ENCODE data around the gene USO1. TPM values are rescaled to one million over a fixed set of nuclear protein-coding genes. Genes with fewer than 3 reads are reported as not detected.

Gene USO1
- total and polyA plus RNA-seq, 2 of the 13 experiments (the other 11 are each of a cell fraction or from before 2014, with no cell fraction given) = 52.2 to 87.7 TPM

DNA sequence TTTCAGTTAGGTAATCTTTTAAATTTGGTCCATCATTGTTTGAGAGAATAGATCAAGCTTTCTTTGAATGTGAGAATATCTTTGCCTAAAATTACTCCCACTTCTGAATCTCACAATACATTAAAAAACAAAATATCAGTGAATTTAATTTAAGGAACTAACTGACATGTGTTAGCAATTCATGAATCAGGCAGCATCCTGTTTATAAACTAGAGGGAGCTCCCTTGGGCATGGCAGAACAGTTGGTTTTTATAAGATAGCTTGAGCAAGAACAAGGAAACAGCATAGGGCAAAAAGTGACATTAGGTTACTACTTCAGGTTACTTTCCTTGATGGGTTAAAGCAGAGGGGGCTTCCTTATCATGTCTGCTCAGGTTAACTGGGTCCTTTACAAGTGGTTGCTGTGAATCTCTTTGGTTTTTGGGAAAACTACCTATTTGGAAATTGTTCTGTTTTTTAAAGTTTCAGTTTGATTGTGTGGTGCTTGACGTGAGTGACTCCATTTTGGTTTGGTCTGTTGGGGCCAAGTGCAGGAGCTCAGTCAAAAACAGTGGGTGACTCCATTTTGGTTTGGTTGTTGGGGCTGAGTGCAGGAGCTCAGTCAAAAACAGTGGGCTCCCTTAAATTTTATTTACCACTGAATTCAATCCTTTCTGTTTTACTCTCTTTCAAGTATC is 109.9 kb downstream of the USO1 start:
- Histone ChIP-seq H2AFZ (ENCODE audit: low read length) (peak overlapping the region; percentile 34), H3K4me3 (replicated peaks in 1 of 3; ENCODE audit: insufficient read depth in 1 of 3, low read depth in 2 of 3, low read length in 3 of 3) (no peak overlapping the region), H3K9me3 (ENCODE audit: low read length) (no peaks in the 10 kb centered on the region), H3K27me3 (ENCODE audit: control insufficient read depth in 1 of 2, insufficient read depth in 2 of 2, low read length in 2 of 2) (no peaks in the 10 kb centered on the region), H3K79me2 (ENCODE audit: insufficient read depth, low read length) (no peaks in the 10 kb centered on the region), H3K36me3 (replicated peaks in 1 of 2; ENCODE audit: control insufficient read depth in 1 of 2, insufficient read depth in 2 of 2, low read length in 2 of 2) (no peaks in the 10 kb centered on the region), H3K4me1 (ENCODE audit: insufficient read depth, low read length) (peaks cover 18% of the 10 kb centered on the region; the same call in 1 of the 2 replicates), H3K4me2 (ENCODE audit: low read depth, low read length) (no peak overlapping the region), H3K9ac (ENCODE audit: insufficient read depth, low read depth, low read length) (no peak overlapping the region), H3K27ac (ENCODE audit: extremely low read length, insufficient read depth, low read length) (no peak overlapping the region), H4K20me1 (ENCODE audit: insufficient read depth, low read length) (no peaks in the 10 kb centered on the region)
- BruUV-seq (replicated peaks) = no TSS peak
- WGBS (ENCODE audit: low lambda C conversion rate) = 17% methylated on average over 1 of the region's 1 CpG
- intact Hi-C loops (cut with micrococcal nuclease; ENCODE audit: unreplicated experiment) (no loop called here), in situ Hi-C loops (cut with HindIII; ENCODE audit: extremely low pct_ligation_motif_present, low pct_unique_long_range_greater_than_20kb) (no loop called here)
- DNase-seq (ENCODE audit: low spot score) = no peak
- ChIA-PET POLR2A (no interaction called here), CTCF (ENCODE audit: low intra/inter-chr PET ratio, low total read pairs) (no interaction called here)
- no peak for FAIRE-seq
- no peak for ATAC-seq
- TF ChIP-seq PRMT3 (CRISPR knock-in tag; IDR thresholded peaks at IDR 0.05; ENCODE audit: borderline replicate concordance, low read depth) (no peak), ZNF570 (CRISPR knock-in tag; IDR thresholded peaks at IDR 0.05; ENCODE audit: borderline replicate concordance) (no peak), SRSF1 (optimal IDR thresholded peaks at IDR 0.05; ENCODE audit: low read depth, low read length) (no peak), HOXA7 (CRISPR knock-in tag; IDR thresholded peaks at IDR 0.05) (no peak), ZNF329 (CRISPR knock-in tag; IDR thresholded peaks at IDR 0.05; ENCODE audit: low read depth) (no peak), MIXL1 (CRISPR knock-in tag; IDR thresholded peaks at IDR 0.05) (no peak), POGZ (CRISPR knock-in tag; IDR thresholded peaks at IDR 0.05) (no peak)
- TF ChIP-seq, protein P1, sequence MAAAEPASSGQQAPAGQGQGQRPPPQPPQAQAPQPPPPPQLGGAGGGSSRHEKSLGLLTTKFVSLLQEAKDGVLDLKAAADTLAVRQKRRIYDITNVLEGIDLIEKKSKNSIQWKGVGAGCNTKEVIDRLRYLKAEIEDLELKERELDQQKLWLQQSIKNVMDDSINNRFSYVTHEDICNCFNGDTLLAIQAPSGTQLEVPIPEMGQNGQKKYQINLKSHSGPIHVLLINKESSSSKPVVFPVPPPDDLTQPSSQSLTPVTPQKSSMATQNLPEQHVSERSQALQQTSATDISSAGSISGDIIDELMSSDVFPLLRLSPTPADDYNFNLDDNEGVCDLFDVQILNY (CRISPR knock-in tag; conservative IDR thresholded peaks at IDR 0.05) = no peak
- TF ChIP-seq, protein P2, sequence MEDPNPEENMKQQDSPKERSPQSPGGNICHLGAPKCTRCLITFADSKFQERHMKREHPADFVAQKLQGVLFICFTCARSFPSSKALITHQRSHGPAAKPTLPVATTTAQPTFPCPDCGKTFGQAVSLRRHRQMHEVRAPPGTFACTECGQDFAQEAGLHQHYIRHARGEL (CRISPR knock-in tag; IDR thresholded peaks at IDR 0.05) = no peak
- TF ChIP-seq, protein P3, sequence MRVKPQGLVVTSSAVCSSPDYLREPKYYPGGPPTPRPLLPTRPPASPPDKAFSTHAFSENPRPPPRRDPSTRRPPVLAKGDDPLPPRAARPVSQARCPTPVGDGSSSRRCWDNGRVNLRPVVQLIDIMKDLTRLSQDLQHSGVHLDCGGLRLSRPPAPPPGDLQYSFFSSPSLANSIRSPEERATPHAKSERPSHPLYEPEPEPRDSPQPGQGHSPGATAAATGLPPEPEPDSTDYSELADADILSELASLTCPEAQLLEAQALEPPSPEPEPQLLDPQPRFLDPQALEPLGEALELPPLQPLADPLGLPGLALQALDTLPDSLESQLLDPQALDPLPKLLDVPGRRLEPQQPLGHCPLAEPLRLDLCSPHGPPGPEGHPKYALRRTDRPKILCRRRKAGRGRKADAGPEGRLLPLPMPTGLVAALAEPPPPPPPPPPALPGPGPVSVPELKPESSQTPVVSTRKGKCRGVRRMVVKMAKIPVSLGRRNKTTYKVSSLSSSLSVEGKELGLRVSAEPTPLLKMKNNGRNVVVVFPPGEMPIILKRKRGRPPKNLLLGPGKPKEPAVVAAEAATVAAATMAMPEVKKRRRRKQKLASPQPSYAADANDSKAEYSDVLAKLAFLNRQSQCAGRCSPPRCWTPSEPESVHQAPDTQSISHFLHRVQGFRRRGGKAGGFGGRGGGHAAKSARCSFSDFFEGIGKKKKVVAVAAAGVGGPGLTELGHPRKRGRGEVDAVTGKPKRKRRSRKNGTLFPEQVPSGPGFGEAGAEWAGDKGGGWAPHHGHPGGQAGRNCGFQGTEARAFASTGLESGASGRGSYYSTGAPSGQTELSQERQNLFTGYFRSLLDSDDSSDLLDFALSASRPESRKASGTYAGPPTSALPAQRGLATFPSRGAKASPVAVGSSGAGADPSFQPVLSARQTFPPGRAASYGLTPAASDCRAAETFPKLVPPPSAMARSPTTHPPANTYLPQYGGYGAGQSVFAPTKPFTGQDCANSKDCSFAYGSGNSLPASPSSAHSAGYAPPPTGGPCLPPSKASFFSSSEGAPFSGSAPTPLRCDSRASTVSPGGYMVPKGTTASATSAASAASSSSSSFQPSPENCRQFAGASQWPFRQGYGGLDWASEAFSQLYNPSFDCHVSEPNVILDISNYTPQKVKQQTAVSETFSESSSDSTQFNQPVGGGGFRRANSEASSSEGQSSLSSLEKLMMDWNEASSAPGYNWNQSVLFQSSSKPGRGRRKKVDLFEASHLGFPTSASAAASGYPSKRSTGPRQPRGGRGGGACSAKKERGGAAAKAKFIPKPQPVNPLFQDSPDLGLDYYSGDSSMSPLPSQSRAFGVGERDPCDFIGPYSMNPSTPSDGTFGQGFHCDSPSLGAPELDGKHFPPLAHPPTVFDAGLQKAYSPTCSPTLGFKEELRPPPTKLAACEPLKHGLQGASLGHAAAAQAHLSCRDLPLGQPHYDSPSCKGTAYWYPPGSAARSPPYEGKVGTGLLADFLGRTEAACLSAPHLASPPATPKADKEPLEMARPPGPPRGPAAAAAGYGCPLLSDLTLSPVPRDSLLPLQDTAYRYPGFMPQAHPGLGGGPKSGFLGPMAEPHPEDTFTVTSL (CRISPR knock-in tag; IDR thresholded peaks at IDR 0.05; ENCODE audit: borderline replicate concordance) = no peak
- TF ChIP-seq, protein P4, sequence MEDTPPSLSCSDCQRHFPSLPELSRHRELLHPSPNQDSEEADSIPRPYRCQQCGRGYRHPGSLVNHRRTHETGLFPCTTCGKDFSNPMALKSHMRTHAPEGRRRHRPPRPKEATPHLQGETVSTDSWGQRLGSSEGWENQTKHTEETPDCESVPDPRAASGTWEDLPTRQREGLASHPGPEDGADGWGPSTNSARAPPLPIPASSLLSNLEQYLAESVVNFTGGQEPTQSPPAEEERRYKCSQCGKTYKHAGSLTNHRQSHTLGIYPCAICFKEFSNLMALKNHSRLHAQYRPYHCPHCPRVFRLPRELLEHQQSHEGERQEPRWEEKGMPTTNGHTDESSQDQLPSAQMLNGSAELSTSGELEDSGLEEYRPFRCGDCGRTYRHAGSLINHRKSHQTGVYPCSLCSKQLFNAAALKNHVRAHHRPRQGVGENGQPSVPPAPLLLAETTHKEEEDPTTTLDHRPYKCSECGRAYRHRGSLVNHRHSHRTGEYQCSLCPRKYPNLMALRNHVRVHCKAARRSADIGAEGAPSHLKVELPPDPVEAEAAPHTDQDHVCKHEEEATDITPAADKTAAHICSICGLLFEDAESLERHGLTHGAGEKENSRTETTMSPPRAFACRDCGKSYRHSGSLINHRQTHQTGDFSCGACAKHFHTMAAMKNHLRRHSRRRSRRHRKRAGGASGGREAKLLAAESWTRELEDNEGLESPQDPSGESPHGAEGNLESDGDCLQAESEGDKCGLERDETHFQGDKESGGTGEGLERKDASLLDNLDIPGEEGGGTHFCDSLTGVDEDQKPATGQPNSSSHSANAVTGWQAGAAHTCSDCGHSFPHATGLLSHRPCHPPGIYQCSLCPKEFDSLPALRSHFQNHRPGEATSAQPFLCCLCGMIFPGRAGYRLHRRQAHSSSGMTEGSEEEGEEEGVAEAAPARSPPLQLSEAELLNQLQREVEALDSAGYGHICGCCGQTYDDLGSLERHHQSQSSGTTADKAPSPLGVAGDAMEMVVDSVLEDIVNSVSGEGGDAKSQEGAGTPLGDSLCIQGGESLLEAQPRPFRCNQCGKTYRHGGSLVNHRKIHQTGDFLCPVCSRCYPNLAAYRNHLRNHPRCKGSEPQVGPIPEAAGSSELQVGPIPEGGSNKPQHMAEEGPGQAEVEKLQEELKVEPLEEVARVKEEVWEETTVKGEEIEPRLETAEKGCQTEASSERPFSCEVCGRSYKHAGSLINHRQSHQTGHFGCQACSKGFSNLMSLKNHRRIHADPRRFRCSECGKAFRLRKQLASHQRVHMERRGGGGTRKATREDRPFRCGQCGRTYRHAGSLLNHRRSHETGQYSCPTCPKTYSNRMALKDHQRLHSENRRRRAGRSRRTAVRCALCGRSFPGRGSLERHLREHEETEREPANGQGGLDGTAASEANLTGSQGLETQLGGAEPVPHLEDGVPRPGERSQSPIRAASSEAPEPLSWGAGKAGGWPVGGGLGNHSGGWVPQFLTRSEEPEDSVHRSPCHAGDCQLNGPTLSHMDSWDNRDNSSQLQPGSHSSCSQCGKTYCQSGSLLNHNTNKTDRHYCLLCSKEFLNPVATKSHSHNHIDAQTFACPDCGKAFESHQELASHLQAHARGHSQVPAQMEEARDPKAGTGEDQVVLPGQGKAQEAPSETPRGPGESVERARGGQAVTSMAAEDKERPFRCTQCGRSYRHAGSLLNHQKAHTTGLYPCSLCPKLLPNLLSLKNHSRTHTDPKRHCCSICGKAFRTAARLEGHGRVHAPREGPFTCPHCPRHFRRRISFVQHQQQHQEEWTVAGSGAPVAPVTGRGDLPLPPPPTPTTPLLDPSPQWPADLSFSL (CRISPR knock-in tag; IDR thresholded peaks at IDR 0.05) = no peak
